Measurements from ENCODE around the gene TSNAXIP1.

DNA sequence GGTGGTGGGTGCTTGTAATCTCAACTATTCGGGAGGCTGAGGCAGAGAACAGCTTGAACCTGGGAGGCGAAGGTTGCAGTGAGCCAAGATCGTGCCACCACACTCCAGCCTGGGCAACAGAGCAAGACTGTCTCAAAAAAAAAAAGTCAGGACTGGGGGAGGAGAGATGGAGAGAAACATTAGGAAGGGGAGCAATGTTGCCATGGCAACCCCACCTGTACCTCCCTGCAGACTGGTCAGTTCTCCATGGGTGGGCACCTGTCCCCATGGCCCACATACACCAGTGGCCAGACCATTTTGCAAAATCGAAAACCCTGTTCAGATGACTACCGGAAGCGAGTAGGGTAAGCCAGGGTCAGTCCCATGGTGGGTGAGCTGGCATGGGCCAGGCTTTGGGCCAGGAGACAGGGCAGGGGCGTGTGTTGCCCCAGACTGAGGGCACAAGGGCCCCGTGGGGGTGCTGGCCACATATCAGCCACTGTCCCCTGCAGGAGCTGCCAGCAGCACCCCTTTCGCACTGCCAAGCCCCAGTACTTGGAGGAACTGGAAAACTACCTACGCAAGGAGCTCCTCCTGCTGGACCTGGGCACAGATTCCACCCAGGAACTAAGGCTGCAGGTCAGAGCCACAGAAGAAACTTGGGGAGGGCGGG lies 14.0 kb downstream of the TSNAXIP1 start:
- no peak for TF ChIP-seq CTCF (IDR thresholded peaks at IDR 0.05)
- TF ChIP-seq EZH2 (IDR thresholded peaks at IDR 0.05; ENCODE audit: borderline replicate concordance, insufficient read depth, low read depth, low read length, poor library complexity, severe bottlenecking) = no peak

Data from B cell (primary cell).